GM10847 (cell line): ENCODE measurements around the gene KHDRBS2.

Experiments
- POLR2A ChIP-seq: IDR thresholded peaks from 2 replicates; pipeline ENCODE4 v1.6.1; 2011; ENCODE audit not compliant: insufficient read length; ENCODE audit errors: extremely low read depth

The KHDRBS2 gene

GRCh38 chr6:61886608-61887259 lies 399.3 kb downstream of the KHDRBS2 start:
- TF ChIP-seq POLR2A = no peak

- no peak for TF ChIP-seq POLR2A
Observed at GRCh38 chr6:61869632-61870400, 416.2 kb downstream of the KHDRBS2 start.

GRCh38 chr6:61868507-61869080 lies 417.4 kb downstream of the KHDRBS2 start:
- TF ChIP-seq POLR2A = no peak

- no peak for TF ChIP-seq POLR2A
Observed at GRCh38 chr6:61867635-61868034, 418.4 kb downstream of the KHDRBS2 start.

DNA sequence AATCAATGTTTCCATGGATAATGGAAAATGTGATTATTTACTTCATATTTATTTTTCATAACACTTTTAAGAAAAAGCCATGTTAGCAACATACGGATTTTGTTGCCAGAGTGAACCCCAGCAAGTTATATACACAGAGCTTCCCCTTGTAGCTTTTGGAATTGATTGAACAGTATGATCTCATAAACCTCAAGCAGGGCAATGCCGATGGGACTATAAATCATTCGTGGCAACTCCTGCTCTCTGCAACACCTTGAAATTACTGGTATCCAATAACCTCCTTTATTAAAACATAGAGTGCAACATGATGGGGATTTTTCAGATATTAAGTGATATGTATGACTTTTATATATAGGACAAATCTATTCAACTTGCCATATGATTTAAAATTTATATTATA lies 428.5 kb downstream of the KHDRBS2 start:
- no peak for TF ChIP-seq POLR2A

DNA sequence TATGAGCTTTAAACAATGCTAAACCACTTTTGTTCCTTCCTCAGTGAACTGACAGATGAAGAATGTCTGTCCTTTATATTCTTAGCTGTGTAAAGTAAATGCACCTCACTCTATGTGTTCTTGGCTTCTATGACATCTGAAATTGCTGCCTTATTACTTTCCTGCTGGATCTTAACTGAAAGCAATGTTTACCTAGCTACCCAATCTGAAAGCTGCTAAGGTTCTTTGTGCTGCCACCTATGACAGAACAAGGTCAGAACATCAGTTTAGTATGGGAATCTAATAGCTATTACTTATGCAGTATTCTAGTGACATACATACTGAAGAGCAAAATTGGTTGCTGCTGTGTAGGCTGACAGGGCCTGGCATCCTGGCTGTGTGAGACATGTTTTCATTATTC lies 444.1 kb downstream of the KHDRBS2 start:
- TF ChIP-seq POLR2A = no peak

- no peak for TF ChIP-seq POLR2A
Observed at GRCh38 chr6:61835237-61835636, 450.8 kb downstream of the KHDRBS2 start.

DNA sequence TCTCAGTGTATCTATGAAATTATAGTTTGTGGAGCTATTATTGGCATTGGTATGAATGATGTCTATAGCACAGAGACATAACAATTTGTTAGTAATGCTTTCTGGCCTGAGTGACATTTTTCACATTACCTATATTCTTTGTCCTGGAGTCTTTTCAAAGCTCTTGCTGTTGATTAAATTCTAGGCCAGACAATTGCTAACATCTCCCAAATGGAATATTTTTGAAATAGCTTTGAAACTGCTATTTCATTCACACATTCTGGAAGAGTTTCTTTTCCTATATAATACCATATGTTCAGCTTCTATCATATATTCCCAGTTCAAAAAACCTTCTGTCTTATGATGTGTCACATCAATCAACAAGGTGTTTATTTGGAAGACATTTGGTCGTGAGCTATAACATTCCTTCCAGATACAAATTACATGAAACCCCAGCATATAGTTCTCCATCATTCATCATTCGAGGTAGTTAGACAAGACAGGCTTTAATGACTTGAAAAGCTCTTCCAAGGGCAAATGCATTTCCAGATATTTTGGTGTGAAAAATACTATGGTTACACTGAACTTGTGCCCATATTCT lies 452.8 kb downstream of the KHDRBS2 start:
- no peak for TF ChIP-seq POLR2A

DNA sequence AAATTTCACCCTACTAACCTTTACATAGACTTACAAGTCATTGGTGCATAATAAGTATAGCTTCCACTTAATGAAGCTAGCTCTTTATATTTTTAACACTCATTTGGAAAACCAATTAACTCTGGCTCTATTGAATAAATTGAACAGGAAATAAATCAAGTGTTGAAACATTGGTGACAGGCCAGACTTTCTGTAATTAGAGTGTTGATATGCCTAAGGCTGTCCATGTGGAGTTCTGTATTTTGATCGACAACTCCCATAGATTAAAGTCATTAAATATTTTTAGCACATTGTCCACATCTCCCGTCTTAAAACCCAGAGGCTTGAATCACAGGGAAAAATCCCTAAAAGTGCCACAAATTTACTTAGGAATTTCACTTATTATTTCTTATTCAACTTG lies 468.3 kb downstream of the KHDRBS2 start:
- no peak for TF ChIP-seq POLR2A

GRCh38 chr6:61810047-61810446 lies 476.0 kb downstream of the KHDRBS2 start:
- TF ChIP-seq POLR2A = no peak

DNA sequence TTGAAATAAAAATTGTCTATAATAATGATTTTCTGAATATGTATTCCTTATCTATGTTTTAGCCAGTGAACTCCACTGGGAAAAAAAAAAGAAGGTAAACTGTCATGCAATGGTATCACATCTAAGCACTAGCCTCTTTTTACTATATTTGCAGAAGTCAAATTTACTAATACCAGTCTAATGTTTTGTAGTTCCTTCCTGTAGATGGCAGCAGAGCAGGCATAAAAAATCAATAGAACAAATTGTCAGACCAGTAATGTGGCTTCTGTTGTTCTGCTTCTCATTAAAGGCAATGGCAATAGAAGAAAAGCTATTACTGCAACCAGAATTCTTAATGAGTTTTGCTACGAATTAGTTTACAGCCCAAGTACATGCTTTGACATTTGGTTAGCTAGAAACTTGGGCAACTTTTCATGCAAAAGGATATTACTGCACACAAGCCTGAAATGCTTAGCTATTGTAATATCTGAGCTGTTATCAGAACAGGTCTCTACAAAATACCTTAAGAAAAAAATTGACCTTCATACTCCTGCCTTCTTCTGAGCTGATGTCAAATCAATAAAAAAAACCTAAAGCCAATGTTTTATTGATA lies 476.9 kb downstream of the KHDRBS2 start:
- no peak for TF ChIP-seq POLR2A

DNA sequence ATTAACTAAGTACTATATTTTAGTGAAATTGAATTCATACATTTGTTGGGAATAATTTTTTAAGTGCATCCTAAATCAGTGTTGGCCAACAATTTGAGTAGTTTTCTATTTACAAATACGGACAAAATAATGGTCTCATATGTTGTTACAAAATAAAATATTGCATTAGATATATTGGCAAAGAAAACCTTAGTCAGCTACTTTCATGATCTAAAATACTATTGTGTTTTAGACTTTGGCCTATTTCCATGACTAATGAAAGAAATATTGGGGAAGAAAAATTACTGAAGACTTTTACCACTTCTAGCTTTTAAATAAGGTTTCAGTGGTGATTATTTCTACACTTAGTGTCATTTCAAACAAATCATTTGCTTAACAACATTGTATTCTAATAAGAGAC lies 498.0 kb downstream of the KHDRBS2 start:
- no peak for TF ChIP-seq POLR2A

DNA sequence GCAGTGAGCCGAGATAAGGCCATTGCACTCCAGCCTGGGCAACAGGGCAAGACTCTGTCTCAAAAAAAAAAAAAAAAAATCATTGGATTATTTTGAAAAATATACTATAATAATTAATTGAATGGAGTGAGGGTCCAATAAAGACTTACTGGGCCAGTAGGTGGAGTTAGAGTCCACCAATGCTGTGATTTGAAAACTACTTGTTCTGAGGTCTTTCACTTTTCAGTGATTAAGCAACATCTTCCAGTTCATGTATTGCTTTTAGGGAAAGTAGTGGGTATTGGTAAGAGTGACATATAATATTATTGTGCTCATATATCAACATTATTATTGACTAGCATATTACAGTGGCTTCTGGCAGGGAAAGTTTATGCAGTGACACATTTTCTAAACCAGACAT lies 530.3 kb downstream of the KHDRBS2 start:
- no peak for TF ChIP-seq POLR2A

- no peak for TF ChIP-seq POLR2A
Observed at GRCh38 chr6:61751986-61752385, 534.0 kb downstream of the KHDRBS2 start.

DNA sequence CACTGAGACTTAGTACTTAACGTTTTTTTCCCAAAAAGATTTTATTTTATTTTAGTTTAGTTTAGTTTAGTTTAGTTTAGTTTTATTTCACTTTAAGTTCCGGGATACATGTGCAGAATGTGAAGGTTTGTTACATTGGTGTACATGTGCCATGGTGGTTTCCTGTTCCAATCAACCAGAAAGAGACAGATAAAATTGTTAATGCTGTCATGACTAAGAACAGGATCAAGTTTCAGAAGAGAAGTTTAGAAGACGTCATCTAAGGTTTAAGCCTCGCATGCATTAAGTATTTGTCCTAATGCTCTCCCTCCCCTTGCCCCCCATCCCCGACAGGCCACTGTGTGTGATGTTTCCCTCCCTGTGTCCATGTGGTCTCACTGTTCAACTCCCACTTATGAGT lies 540.0 kb downstream of the KHDRBS2 start:
- TF ChIP-seq POLR2A = no peak

DNA sequence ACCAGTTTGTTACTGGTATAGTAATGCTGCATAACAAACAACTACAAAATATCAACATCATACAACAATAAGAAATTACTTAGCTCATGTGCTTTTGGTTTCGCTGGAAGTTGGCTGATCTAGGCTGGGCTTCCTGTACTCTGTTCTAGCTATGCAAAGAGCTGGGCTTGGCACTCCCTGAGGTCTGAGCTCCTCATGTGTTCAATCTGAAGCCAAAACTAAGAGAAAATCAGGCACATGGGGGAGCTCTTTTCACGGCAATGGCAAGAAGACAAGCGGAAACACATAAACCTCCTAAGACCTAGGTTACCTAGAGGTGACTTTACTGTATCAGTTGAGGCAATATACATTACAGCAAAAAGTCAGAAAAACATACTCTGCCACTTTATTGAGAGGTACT lies 574.2 kb downstream of the KHDRBS2 start:
- no peak for TF ChIP-seq POLR2A
